Kidney (tissue), 14 donors: Measurements from ENCODE around the gene ADTRP. TPM values are rescaled to one million over a fixed set of nuclear protein-coding genes. Genes with fewer than 3 reads are reported as not detected.

Experiments
- DNase-seq, 5 donors: peaks; one replicate each; pipeline ENCODE4 v3.0.0-alpha.2; 2013 to 2020
- FAIRE-seq: peaks from 2 replicates; lab custom pipeline; 2012; peaks lifted over from hg19 to GRCh38; lab: Jason Lieb, UNC
- H3K27ac ChIP-seq, 2 donors: one replicate each; pipeline ENCODE4 v1.7.0; 2013; ENCODE audit warnings: low read depth in 2 of 2, low read length in 2 of 2, inconsistent platforms in 1 of 2
- H3K27me3 ChIP-seq: one replicate; pipeline ENCODE4 v1.7.1; 2013; ENCODE audit warnings: low read length, inconsistent platforms; ENCODE audit not compliant: control insufficient read depth, insufficient read depth
- H3K36me3 ChIP-seq, 3 donors: one replicate each; pipeline versions ENCODE4 v1.7.0 to v1.7.1; 2013; ENCODE audit warnings: low read length in 3 of 3, control low read depth in 1 of 3, inconsistent platforms in 1 of 3; ENCODE audit not compliant: insufficient read depth in 3 of 3, control insufficient read depth in 2 of 3
- H3K4me1 ChIP-seq, 3 donors: one replicate each; pipeline versions ENCODE4 v1.7.0 to v1.7.1; 2013; ENCODE audit warnings: low read length in 3 of 3, inconsistent platforms in 1 of 3, low read depth in 1 of 3; ENCODE audit not compliant: control insufficient read depth in 2 of 3, insufficient read depth in 2 of 3
- H3K4me3 ChIP-seq, 3 donors: one replicate each; pipeline versions ENCODE4 v1.7.0 to v1.8.1; 2013; ENCODE audit warnings: low read length in 3 of 3, control low read depth in 1 of 3, inconsistent platforms in 1 of 3
- H3K9ac ChIP-seq, 3 donors: one replicate each; pipeline versions ENCODE4 v1.7.0 to v1.7.1; 2013; ENCODE audit warnings: low read length in 3 of 3, control low read depth in 1 of 3, inconsistent platforms in 1 of 3
- H3K9me3 ChIP-seq, 3 donors: one replicate each; pipeline versions ENCODE4 v1.7.0 to v1.7.1; 2013; ENCODE audit warnings: low read length in 3 of 3, control low read depth in 1 of 3, inconsistent platforms in 1 of 3; ENCODE audit not compliant: control insufficient read depth in 2 of 3, insufficient read depth in 1 of 3
- CTCF ChIP-seq: IDR thresholded peaks from 3 replicates; pipeline ENCODE4 v1.5.1; 2012; ENCODE audit warnings: mild to moderate bottlenecking, moderate library complexity, borderline replicate concordance; ENCODE audit not compliant: insufficient read depth; ENCODE audit errors: extremely low read depth
- intact Hi-C: fragments of 100-400 bp; cut with DNase I; formaldehyde crosslinking; loops from one replicate; pipeline ENCODE4 v1.11.1; 2022
- polyA plus RNA-seq: library from polyadenylated mRNA; stranded (reverse); fragments of 350-450 nt; fragmentation: Illumina TruSeq; extraction: RNeasy Lipid Tissue Mini Kit (QIAGEN cat#74804); gene quantifications from one replicate; pipeline ENCODE4 v1.2.3, GENCODE V29; 2014; ENCODE audit warnings: low read depth, low replicate concordance; ENCODE audit not compliant: insufficient read depth
- total RNA-seq: library from RNA; stranded (reverse); fragmentation: NEBNext Ultra II Directional; extraction: Animal tissue kit (Norgen Biotek cat#: 25700); gene quantifications from one replicate; pipeline ENCODE4 v1.2.1, GENCODE V29; 2021
- donor health status: control.
- donor health status: control.
- donor health status: control.
- donor health status: control.
- donor health status: control.
- donor health status: DM: yes; HTN: yes; CAD: no.
- donor health status: Normal renal cell carcinoma (clear cell type).

ADTRP gene
- total and polyA plus RNA-seq, 2 donors from 2014 or later = 2.7 to 5.9 TPM

GRCh38 chr6:11667876-11668275, 110.7 kb downstream of the ADTRP start:
- Histone ChIP-seq H3K9me3 (peaks cover 0 to 5% (median 0%) of the 10 kb centered on the region in 3 donors), H3K4me3 (no peak overlapping the region), H3K27me3 (no peaks in the 10 kb centered on the region), H3K4me1 (no peaks in the 10 kb centered on the region), H3K9ac (no peak overlapping the region), H3K36me3 (no peaks in the 10 kb centered on the region), H3K27ac (no peak overlapping the region)
- DNase-seq = no peak
- no peak for FAIRE-seq
- intact Hi-C loops = no loop called here
- TF ChIP-seq CTCF = no peak

- Histone ChIP-seq H3K9me3 (peaks cover 0 to 3% (median 0%) of the 10 kb centered on the region in 3 donors), H3K27me3 (no peaks in the 10 kb centered on the region), H3K4me3 (no peak overlapping the region), H3K4me1 (no peaks in the 10 kb centered on the region), H3K36me3 (no peaks in the 10 kb centered on the region), H3K9ac (no peak overlapping the region), H3K27ac (no peak overlapping the region)
- DNase-seq (no peak), FAIRE-seq (no peak)
- no peak for TF ChIP-seq CTCF
- intact Hi-C loops = no loop called here
Measured at GRCh38 chr6:11665604-11666326, 112.8 kb downstream of the ADTRP start.

Other genes with a start within 250 kb of the ADTRP start
- 3.7 TPM for gene TMEM170B, start 241.1 kb downstream of the ADTRP start, total RNA-seq
- gene TMEM170B, start 241.1 kb downstream of the ADTRP start, polyA plus RNA-seq = 2.7 TPM
- 30.4 TPM for gene HIVEP1, start 233.5 kb upstream of the ADTRP start, total RNA-seq
- 3.6 TPM for gene HIVEP1, start 233.5 kb upstream of the ADTRP start, polyA plus RNA-seq